Stimulated activated CD8-positive, alpha-beta memory T cell treated with anti-CD3 and anti-CD28 coated beads, Interleukin-12 subunit alpha, Interleukin-12 subunit beta, amount 100 ng/mL, for 1 hour (primary cell): Measurements from ENCODE around the gene PCBP1.
"Not testable (repeated sequence)": the region's sequence is repeated elsewhere in the genome, so short reads cannot be mapped to it uniquely, and the experiment has no call there.

Experiments
- DNase-seq: peaks from one replicate; pipeline ENCODE4 v3.0.0-alpha.2; 2020; ENCODE audit warnings: low read depth

Gene PCBP1

GRCh38 chr2:70099270-70099669, 12.0 kb downstream of the PCBP1 start:
- DNase-seq = no peak

- no peak for DNase-seq
These were observed 13.9 kb downstream of the PCBP1 start for GRCh38 chr2:70101174-70101573.

GRCh38 chr2:70101686-70102085, 14.4 kb downstream of the PCBP1 start:
- DNase-seq = not testable (repeated sequence)

GRCh38 chr2:70102323-70102905, 15.1 kb downstream of the PCBP1 start:
- DNase-seq = not testable (repeated sequence)

GRCh38 chr2:70103531-70104061, 16.3 kb downstream of the PCBP1 start:
- DNase-seq = no peak

GRCh38 chr2:70104231-70105111, 17.2 kb downstream of the PCBP1 start:
- no peak for DNase-seq

GRCh38 chr2:70106138-70106537, 18.9 kb downstream of the PCBP1 start:
- not testable (repeated sequence) for DNase-seq

GRCh38 chr2:70110397-70110796, 23.1 kb downstream of the PCBP1 start:
- DNase-seq = not testable (repeated sequence)

GRCh38 chr2:70111752-70112591, 24.7 kb downstream of the PCBP1 start:
- no peak for DNase-seq

- DNase-seq = no peak
These were observed 26.2 kb downstream of the PCBP1 start for GRCh38 chr2:70113359-70114070.

- DNase-seq = no peak
These were observed 28.6 kb downstream of the PCBP1 start for GRCh38 chr2:70115646-70116442.

- no peak for DNase-seq
These were observed 29.8 kb downstream of the PCBP1 start for GRCh38 chr2:70116936-70117552.

GRCh38 chr2:70118798-70119454, 31.6 kb downstream of the PCBP1 start:
- no peak for DNase-seq

- DNase-seq = no peak
These were observed 34.5 kb downstream of the PCBP1 start for GRCh38 chr2:70121627-70122372.

- no peak for DNase-seq
These were observed 35.2 kb downstream of the PCBP1 start for GRCh38 chr2:70122470-70122869.

- DNase-seq = no peak
These were observed 36.0 kb downstream of the PCBP1 start for GRCh38 chr2:70123051-70123828.

GRCh38 chr2:70123829-70124116, 36.5 kb downstream of the PCBP1 start:
- no peak for DNase-seq

GRCh38 chr2:70124983-70125480, 37.8 kb downstream of the PCBP1 start:
- DNase-seq = no peak
